ENCODE results near the gene OR10D3.

OR10D3 gene

GRCh38 chr11:124179310-124179709 lies 3.8 kb upstream of the OR10D3 start:
- Histone ChIP-seq H3K27me3 (no peaks in the 10 kb centered on the region), H3K27ac (no peak overlapping the region), H3K4me1 (ENCODE audit: control insufficient read depth in 1 of 2, insufficient read depth in 1 of 2, low read depth in 1 of 2, low read length in 1 of 2) (peaks cover 2 to 20% of the 10 kb centered on the region in 2 experiments), H3K9me3 (no peaks in the 10 kb centered on the region), H3K4me3 (ENCODE audit: low read depth in 1 of 2, low read length in 1 of 2) (no peak overlapping the region), H3K36me3 (no peaks in the 10 kb centered on the region)
- no peak for TF ChIP-seq CTCF (IDR thresholded peaks at IDR 0.05)

GRCh38 chr11:124190298-124191139 lies 7.4 kb downstream of the OR10D3 start:
- TF ChIP-seq CTCF (IDR thresholded peaks at IDR 0.05): no peak
- Histone ChIP-seq H3K4me3 (ENCODE audit: low read depth in 1 of 2, low read length in 1 of 2) (no peak overlapping the region), H3K27ac (no peak overlapping the region), H3K9me3 (no peaks in the 10 kb centered on the region), H3K27me3 (no peaks in the 10 kb centered on the region), H3K36me3 (no peaks in the 10 kb centered on the region), H3K4me1 (ENCODE audit: control insufficient read depth in 1 of 2, insufficient read depth in 1 of 2, low read depth in 1 of 2, low read length in 1 of 2) (peaks cover 0 to 5% of the 10 kb centered on the region in 2 experiments)

- no peaks in the 10 kb centered on the region for H3K9me3 ChIP-seq
Observed at GRCh38 chr11:124193221-124194010, 10.3 kb downstream of the OR10D3 start.

GRCh38 chr11:124194293-124195188 lies 11.4 kb downstream of the OR10D3 start:
- Histone ChIP-seq H3K27ac (no peak overlapping the region), H3K36me3 (no peaks in the 10 kb centered on the region), H3K4me3 (ENCODE audit: low read depth in 1 of 2, low read length in 1 of 2) (no peak overlapping the region), H3K4me1 (ENCODE audit: control insufficient read depth in 1 of 2, insufficient read depth in 1 of 2, low read depth in 1 of 2, low read length in 1 of 2) (peaks cover 0 to 5% of the 10 kb centered on the region in 2 experiments), H3K9me3 (no peaks in the 10 kb centered on the region), H3K27me3 (no peaks in the 10 kb centered on the region)
- TF ChIP-seq CTCF (IDR thresholded peaks at IDR 0.05): no peak

More at GRCh38 chr11:124193221-124194010, 10.3 kb downstream of the OR10D3 start:
- Histone ChIP-seq H3K4me3 (ENCODE audit: low read depth in 1 of 2, low read length in 1 of 2) (no peak overlapping the region), H3K4me1 (ENCODE audit: control insufficient read depth in 1 of 2, insufficient read depth in 1 of 2, low read depth in 1 of 2, low read length in 1 of 2) (peaks cover 0 to 5% of the 10 kb centered on the region in 2 experiments), H3K36me3 (no peaks in the 10 kb centered on the region), H3K27me3 (no peaks in the 10 kb centered on the region), H3K27ac (no peak overlapping the region)
- no peak for TF ChIP-seq CTCF (IDR thresholded peaks at IDR 0.05)

GRCh38 chr11:124195189-124195734 lies 12.1 kb downstream of the OR10D3 start:
- TF ChIP-seq CTCF (IDR thresholded peaks at IDR 0.05): no peak
- no peaks in the 10 kb centered on the region for H3K9me3 ChIP-seq
- H3K27me3 ChIP-seq: no peaks in the 10 kb centered on the region
- H3K27ac ChIP-seq: no peak overlapping the region
- H3K36me3 ChIP-seq: no peaks in the 10 kb centered on the region
- H3K4me1 ChIP-seq (ENCODE audit: control insufficient read depth in 1 of 2, insufficient read depth in 1 of 2, low read depth in 1 of 2, low read length in 1 of 2): peaks cover 0 to 5% of the 10 kb centered on the region in 2 experiments
- H3K4me3 ChIP-seq (ENCODE audit: low read depth in 1 of 2, low read length in 1 of 2): no peak overlapping the region

Measured in neutrophil (primary cell).